GM19372 (cell line): ENCODE results near the gene SPNS1.
A peak's percentile ranks its signal among the peaks of the same experiment; 100 is the strongest.
"Not testable (repeated sequence)": the region's sequence is repeated elsewhere in the genome, so short reads cannot be mapped to it uniquely, and the experiment has no call there.

Source experiments
- ATAC-seq: cut with Tn5 transposase; IDR thresholded peaks from one replicate; pipeline ENCODE4 v1.9.1; 2021; ENCODE audit warnings: mild to moderate bottlenecking, low read depth, moderate library complexity; ENCODE audit not compliant: unreplicated experiment

Gene SPNS1

DNA sequence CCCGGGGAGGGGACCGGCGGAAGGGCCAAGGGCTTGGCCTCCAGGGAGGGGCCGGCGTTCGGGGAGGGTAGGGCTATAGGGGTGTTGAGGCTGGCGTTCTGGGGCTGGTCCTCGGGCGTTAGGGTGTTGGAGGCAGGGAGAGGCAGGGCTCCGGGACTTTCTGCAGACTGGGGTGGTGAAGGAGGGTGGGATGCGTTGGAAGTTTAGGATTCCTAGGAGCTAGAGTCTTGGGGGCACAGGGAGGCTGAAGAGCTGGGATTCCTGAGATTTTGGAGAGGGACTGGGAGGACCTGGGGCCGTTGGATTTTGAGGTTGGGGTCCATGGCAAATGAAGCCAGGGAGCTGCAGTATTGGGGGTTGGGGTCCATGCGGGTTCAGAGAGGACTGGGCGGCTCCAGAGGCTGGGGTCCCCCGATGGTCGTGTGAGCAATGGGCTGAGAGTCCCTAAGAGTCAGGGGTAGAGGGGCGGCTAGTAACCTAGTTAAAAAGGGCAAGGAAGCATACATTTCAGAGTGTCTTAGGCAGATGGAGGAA, 23.1 kb upstream of the SPNS1 start:
- no peak for ATAC-seq

DNA sequence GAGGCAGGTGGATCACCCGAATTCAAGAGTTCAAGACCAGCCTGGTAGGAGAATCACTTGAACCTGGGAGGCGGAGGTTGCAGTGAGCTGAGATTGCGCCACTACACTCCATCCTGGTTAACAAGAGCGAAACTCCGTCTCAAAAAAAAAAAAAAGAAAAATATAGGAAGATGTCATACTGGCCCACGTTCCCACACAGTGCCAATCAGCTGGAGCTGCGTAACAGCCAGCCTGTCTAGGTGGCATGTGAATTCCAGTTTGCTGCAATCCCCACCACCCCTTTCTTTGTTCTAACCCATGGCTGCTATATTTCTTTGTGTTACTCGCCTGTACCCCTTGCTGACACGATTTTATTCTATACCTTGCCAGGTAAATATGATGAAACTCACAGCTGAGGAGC, 16.4 kb upstream of the SPNS1 start:
- ATAC-seq: no peak

DNA sequence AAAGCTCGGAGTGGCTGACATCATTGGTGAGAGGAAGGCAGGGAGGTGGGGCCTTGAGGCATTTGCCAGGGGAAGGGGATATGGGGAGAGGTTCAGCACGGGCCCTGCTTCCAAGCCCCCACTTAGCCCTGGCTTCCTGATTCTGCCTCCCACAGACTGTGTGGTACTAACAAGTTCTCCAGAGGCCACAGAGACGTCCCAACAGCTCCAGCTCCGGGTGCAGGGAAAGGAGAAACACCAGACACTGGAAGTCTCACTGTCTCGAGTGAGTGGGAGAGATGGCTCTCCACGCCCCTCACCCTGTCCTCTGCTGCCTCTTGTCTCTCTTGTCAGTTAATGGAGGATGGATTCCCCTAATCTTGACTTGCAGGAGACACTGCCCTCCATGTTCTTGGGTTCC, 15.7 kb upstream of the SPNS1 start:
- no peak for ATAC-seq

GRCh38 chr16:28964072-28964471, 10.5 kb upstream of the SPNS1 start:
- no peak for ATAC-seq

- ATAC-seq: no peak
Measured at GRCh38 chr16:28964496-28964895, 10.1 kb upstream of the SPNS1 start.

- ATAC-seq: no peak
Measured at GRCh38 chr16:28967156-28967555, 7.4 kb upstream of the SPNS1 start.

GRCh38 chr16:28969696-28970095, 4.9 kb upstream of the SPNS1 start:
- ATAC-seq: not testable (repeated sequence)

- peak; percentile 13 for ATAC-seq
Measured at GRCh38 chr16:28974007-28974436, 556 bp upstream of the SPNS1 start.

DNA sequence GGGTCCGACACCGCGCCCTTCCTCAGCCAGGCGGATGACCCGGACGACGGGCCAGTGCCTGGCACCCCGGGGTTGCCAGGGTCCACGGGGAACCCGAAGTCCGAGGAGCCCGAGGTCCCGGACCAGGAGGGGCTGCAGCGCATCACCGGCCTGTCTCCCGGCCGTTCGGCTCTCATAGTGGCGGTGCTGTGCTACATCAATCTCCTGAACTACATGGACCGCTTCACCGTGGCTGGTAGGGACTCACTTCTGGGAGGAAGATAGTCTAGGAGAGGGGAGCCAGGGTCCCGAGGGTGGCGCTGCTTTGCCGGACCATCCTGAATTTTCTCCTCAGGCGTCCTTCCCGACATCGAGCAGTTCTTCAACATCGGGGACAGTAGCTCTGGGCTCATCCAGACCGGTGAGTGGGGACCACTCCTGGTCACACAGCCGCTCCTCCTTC, 601 bp downstream of the SPNS1 start:
- ATAC-seq: no peak

GRCh38 chr16:28977703-28978662, 3.4 kb downstream of the SPNS1 start:
- ATAC-seq: no peak

DNA sequence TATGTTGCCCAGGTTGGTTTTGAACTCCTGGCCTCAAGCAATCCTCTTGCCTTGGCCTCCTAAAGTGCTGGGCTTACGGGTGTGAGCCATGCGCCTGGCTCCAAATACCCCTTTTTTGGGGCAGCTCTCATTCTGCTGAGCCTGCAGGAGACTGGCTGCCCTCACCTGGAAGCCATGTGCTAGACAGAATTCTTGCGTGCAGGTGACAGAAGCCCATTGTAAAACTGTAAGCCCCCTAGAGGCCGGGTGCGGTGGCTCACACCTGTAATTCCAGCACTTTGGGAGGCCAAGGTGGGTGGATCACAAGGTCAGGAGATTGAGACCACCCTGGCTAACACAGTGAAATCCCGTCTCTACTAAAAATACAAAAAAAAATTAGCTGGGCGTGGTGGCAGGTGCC, 5.8 kb downstream of the SPNS1 start:
- not testable (repeated sequence) for ATAC-seq

GRCh38 chr16:28980929-28981328, 6.4 kb downstream of the SPNS1 start:
- ATAC-seq: no peak

DNA sequence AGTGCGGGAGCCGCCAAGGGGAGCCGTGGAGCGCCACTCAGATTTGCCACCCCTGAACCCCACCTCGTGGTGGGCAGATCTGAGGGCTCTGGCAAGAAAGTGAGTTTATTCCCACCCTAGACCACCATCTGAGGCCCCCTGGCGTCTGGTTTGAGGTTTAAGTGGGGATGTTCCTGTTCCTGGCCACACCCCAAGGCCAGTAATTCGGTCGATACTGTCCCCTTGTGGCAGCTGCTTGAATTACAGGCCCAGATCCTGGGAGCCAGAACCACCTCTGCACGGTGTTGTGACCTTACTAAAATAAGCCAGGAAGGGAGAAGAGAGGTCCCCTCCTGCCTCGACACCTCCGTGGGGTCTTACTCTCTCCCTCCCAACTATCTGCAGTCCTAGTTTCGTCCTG, 6.9 kb downstream of the SPNS1 start:
- ATAC-seq: no peak

DNA sequence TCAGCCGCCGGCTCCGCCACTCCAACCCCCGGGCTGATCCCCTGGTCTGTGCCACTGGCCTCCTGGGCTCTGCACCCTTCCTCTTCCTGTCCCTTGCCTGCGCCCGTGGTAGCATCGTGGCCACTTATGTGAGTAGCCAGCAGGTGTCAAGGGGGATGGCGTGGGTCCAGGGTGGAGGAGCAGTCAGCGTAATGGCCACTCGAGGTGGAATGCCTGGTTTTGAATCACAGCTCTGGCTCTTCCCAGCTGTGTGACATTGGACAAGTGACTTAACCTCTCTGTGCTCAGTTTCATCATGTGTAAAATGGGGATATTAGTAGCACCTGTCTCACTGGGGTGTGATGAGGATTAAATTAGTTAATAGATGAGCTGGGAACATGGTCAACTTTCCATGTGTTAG, 7.8 kb downstream of the SPNS1 start:
- no peak for ATAC-seq

DNA sequence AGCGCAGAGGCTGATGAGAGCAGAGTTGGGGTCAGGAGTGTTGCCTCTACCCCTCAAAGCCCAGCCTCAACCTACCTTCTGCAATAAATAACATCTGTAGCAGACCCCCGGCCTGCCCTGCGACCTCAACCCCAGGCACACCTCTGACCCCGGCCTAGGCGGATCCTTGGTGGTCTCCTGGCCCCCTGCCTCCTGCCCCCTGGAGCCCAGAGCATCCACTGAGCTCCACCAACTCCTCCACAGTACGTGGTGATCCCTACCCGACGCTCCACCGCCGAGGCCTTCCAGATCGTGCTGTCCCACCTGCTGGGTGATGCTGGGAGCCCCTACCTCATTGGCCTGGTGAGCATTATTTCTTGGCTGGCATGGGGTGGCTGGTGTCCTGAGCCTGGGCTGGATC, 8.4 kb downstream of the SPNS1 start:
- ATAC-seq: no peak

DNA sequence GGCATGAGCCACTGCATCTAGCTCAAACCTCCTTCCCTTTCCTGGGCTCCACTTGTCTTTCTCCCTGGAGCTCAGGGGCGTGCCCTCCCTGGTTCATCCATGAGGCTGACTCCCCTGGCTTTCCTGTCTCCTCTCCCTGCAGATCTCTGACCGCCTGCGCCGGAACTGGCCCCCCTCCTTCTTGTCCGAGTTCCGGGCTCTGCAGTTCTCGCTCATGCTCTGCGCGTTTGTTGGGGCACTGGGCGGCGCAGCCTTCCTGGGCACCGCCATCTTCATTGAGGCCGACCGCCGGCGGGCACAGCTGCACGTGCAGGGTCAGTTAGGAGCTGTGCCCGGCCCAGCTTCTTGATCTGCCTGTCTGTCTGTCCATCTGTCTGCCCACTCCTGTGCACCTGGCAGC, 9.1 kb downstream of the SPNS1 start:
- no peak for ATAC-seq

DNA sequence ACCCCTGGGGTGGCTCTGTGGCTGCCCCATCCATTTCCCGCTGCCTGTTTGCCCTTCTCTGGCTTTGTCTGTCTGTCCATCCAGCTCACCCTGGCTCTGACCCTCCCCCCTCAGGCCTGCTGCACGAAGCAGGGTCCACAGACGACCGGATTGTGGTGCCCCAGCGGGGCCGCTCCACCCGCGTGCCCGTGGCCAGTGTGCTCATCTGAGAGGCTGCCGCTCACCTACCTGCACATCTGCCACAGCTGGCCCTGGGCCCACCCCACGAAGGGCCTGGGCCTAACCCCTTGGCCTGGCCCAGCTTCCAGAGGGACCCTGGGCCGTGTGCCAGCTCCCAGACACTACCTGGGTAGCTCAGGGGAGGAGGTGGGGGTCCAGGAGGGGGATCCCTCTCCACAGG, 9.5 kb downstream of the SPNS1 start:
- ATAC-seq: no peak

DNA sequence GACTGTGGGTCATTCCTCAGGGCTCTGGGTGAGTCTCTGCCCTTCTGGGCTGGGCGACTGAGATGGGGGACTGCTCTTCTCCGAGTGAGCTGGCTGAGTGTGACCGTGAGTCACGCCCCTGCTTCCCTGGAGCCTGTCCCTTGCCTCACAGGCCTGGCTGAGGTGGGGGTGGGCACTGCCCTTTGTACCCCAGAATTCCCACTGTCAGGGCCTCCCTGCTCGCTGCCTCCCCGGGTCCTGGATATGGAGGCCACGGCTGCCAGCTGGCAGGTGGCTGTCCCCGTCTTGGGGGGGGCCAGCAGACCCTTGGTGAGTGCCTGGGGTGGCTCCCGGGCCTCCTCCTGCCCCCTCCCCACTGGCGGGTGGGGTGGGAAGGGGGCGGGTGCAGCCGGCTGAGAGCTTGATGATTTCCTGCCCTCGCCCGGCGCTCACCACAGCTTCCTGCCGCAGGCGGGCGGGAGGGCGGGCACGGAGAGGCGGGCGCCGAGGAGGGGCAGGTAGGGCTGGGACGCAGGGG, 10.1 kb downstream of the SPNS1 start, which contains the start of gene LAT:
TSS of gene LAT (plus strand) at position 434 of the 517 bp plus-strand sequence. CDS start 366 bp downstream, outside the sequence.
- ATAC-seq: no peak

DNA sequence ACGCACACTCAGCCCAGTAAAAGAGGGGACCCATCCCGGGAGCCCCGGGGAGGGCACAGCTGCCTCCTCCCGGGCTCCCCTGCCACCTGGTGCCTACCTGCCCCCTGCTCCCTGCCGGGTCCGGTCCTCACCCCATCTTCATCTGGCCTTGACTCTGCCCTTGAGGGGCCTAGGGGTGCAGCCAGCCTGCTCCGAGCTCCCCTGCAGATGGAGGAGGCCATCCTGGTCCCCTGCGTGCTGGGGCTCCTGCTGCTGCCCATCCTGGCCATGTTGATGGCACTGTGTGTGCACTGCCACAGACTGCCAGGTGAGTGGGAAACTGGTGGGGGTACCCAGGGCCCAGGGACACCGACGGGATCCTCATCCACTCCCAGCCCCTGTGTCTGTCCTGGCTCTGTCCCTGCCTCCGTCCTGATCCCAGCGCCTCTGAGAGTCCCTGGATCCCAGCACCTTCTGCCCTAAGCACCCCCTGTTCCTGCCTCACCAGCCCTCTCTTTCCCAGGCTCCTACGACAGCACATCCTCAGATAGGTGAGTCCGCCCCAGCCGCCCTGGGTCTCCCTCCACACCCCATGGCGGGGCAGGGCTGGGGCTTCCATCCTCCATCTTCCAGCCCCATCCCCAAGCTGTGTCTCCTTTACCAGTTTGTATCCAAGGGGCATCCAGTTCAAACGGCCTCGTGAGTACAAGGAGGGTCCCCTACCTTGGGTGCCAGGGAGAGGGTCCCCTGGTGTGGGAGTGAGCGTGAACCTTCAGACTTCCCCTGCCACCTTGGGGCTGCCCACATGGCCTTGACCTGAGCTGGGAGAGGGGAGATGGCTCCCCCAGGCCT, 10.8 kb downstream of the SPNS1 start:
- ATAC-seq: no peak

GRCh38 chr16:28986046-28986445, 11.5 kb downstream of the SPNS1 start:
- ATAC-seq: no peak

DNA sequence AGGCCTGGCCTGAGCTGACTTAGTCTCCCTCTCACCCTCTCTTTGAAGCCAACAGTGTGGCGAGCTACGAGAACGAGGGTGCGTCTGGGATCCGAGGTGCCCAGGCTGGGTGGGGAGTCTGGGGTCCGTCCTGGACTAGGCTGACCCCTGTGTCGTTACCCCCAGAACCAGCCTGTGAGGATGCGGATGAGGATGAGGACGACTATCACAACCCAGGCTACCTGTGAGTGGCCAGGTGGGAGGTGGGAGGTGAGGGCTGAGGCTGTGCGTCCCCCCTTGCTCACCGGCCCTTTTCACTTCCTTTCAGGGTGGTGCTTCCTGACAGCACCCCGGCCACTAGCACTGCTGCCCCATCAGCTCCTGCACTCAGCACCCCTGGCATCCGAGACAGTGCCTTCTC, 11.9 kb downstream of the SPNS1 start:
- ATAC-seq: no peak
